SU-DHL-6 (cell line): ENCODE results near the gene INPP4B.

Experiments
- CTCF ChIP-seq: fragments of 200-600 bp; sonication (generic); IDR thresholded peaks from one replicate; pipeline ENCODE4 v1.5.1; 2017; ENCODE audit warnings: antibody characterized with exemption, mild to moderate bottlenecking, low read length, moderate library complexity; ENCODE audit not compliant: insufficient read depth, poor library complexity, severe bottlenecking
- EZH2phosphoT487 ChIP-seq: fragments of 200-600 bp; sonication (generic), shearing (Covaris generic); conservative IDR thresholded peaks from 2 replicates; pipeline ENCODE4 v1.6.1; 2018; ENCODE audit warnings: mild to moderate bottlenecking, antibody characterized with exemption, low read length, moderate library complexity, mixed read lengths

- TF ChIP-seq CTCF (no peak), EZH2phosphoT487 (no peak)
Measured at GRCh38 chr4:142465526-142465925, 380.6 kb downstream of the INPP4B start.
